ENCODE data around the gene PHAX. TPM values are rescaled to one million over a fixed set of nuclear protein-coding genes. Genes with fewer than 3 reads are reported as not detected.

PHAX gene
- total RNA-seq, 4 donors from 2014 or later = 31.4 to 38.0 (median 36.3) TPM

DNA sequence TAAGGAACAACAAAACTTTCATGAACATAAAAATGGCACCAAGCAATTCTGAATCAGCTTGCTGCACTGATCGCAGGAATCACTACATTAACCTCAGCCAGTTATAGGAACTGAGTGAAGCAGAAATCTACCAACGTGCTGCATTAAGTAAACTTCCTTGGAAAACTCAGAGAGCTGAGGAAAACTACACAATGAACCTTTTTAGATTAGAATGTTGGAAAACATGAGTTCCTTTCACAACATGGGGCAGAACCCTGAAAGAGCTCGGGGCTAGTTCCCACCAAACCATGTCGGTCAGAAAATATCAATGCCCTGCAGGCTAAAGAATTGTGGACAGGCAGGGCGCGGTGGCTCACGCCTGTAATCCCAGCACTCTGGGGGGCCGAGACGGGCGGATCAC, 25.1 kb upstream of the PHAX start:
- no peak overlapping the region for H3K4me3 ChIP-seq (ENCODE audit: low read depth, poor library complexity, severe bottlenecking)
- TF ChIP-seq, protein P1, sequence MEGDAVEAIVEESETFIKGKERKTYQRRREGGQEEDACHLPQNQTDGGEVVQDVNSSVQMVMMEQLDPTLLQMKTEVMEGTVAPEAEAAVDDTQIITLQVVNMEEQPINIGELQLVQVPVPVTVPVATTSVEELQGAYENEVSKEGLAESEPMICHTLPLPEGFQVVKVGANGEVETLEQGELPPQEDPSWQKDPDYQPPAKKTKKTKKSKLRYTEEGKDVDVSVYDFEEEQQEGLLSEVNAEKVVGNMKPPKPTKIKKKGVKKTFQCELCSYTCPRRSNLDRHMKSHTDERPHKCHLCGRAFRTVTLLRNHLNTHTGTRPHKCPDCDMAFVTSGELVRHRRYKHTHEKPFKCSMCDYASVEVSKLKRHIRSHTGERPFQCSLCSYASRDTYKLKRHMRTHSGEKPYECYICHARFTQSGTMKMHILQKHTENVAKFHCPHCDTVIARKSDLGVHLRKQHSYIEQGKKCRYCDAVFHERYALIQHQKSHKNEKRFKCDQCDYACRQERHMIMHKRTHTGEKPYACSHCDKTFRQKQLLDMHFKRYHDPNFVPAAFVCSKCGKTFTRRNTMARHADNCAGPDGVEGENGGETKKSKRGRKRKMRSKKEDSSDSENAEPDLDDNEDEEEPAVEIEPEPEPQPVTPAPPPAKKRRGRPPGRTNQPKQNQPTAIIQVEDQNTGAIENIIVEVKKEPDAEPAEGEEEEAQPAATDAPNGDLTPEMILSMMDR (IDR thresholded peaks at IDR 0.05) = no peak
- no peak for TF ChIP-seq POLR2A (IDR thresholded peaks at IDR 0.05)
- no peak for DNase-seq (ENCODE audit: low spot score in 2 of 2)
- 85 to 86% methylated on average over 10 of the region's 10 CpGs for WGBS, 2 donors
- intact Hi-C loops (cut with DNase I; ENCODE audit: low total_unique reads) = no loop called here

DNA sequence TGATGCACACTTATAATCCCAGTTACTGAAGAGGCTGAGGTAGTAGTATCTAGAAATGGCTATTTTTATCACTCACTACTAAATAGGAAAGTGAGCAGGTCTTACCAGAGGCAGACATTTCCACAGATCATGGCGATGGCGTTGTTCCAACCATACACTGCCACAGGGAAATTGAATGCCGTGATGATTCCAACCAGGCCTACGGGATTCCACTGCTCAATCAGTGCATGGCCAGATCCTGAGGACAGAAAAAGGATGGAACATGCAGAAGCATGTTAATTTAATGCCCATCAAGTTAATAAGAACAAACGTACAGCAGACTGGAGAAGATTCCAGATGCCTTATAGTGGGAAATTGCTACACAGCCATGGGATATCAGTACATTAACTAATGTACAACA, 23.8 kb upstream of the PHAX start:
- intact Hi-C loops (cut with DNase I; ENCODE audit: low total_unique reads) = no loop called here
- DNase-seq (ENCODE audit: low spot score in 2 of 2) = no peak
- WGBS, 2 donors = 67 to 71% methylated on average over 5 of the region's 5 CpGs
- TF ChIP-seq POLR2A (IDR thresholded peaks at IDR 0.05) = no peak
- TF ChIP-seq, protein P1 (IDR thresholded peaks at IDR 0.05) = no peak
- H3K4me3 ChIP-seq (ENCODE audit: low read depth, poor library complexity, severe bottlenecking) = no peak overlapping the region

DNA sequence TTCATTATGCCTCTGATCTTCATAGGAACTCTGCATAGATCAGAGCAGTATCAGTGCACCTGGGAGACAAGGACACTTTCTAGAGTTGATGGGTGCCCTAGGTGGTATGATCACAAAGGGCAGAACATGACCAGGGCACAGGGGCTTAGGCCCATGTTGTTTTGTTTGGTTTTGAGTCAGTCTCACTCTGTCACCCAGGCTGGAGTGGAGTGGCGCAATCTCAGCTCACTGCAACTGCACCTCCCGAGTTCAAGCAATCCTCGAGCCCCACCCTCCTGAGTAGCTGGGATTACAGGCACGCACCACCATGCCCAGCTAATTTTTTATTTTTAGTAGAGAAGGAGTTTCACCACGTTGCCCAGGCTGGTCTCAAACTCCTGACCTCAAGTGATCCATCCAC, 23.3 kb upstream of the PHAX start:
- no peak for TF ChIP-seq POLR2A (IDR thresholded peaks at IDR 0.05)
- TF ChIP-seq, protein P1 (IDR thresholded peaks at IDR 0.05) = no peak
- no peak overlapping the region for H3K4me3 ChIP-seq (ENCODE audit: low read depth, poor library complexity, severe bottlenecking)
- WGBS, 2 donors = 72 to 81% methylated on average over 5 of the region's 5 CpGs
- no peak for DNase-seq (ENCODE audit: low spot score in 2 of 2)
- intact Hi-C loops (cut with DNase I; ENCODE audit: low total_unique reads) = no loop called here

DNA sequence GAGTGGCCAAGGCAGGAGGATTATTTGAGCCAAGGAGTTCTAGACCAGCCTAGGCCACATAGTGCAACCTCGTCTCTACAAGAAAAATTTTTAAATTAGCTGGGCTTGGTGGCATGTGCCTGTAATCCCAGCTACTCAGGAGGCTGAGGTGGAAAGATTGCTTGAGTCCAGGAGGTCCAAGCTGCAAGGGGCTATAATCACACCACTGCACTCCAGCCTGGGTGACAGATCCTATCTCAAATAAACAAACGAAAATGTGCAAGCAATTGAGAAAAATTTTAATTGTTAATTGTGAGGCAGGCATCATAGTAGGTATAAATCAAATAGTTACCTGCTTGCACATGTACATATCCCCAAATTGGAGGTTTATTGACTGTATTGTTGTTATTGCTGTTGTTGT, 21.0 kb upstream of the PHAX start:
- 81 to 92% methylated on average over 2 of the region's 2 CpGs for WGBS, 2 donors
- TF ChIP-seq POLR2A (IDR thresholded peaks at IDR 0.05) = no peak
- H3K4me3 ChIP-seq (ENCODE audit: low read depth, poor library complexity, severe bottlenecking) = no peak overlapping the region
- DNase-seq (ENCODE audit: low spot score in 2 of 2) = no peak
- intact Hi-C loops (cut with DNase I; ENCODE audit: low total_unique reads) = no loop called here

DNA sequence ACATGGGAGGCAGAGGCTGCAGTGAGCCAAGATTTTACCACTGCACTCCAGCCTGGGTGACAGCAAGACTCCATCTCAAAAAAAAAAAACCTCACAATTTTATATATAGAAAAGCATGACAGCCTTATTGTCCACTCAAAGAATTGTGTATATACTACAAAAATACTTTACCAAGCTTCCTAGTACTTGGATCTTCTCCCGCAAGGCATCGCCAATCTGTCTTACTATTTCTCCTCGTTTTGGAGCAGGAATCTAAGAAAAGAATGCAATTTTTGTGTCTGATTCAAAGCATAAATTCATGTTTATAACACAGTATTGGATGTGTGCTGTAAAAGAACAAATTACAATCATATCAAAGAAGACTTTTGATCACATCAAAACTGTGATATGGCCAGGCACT, 17.0 kb upstream of the PHAX start:
- no peak for DNase-seq (ENCODE audit: low spot score in 2 of 2)
- no peak for TF ChIP-seq POLR2A (IDR thresholded peaks at IDR 0.05)
- TF ChIP-seq, protein P1 (IDR thresholded peaks at IDR 0.05) = no peak
- 90 to 95% methylated on average over 3 of the region's 3 CpGs for WGBS, 2 donors
- no peak overlapping the region for H3K4me3 ChIP-seq (ENCODE audit: low read depth, poor library complexity, severe bottlenecking)
- intact Hi-C loops (cut with DNase I; ENCODE audit: low total_unique reads) = no loop called here

DNA sequence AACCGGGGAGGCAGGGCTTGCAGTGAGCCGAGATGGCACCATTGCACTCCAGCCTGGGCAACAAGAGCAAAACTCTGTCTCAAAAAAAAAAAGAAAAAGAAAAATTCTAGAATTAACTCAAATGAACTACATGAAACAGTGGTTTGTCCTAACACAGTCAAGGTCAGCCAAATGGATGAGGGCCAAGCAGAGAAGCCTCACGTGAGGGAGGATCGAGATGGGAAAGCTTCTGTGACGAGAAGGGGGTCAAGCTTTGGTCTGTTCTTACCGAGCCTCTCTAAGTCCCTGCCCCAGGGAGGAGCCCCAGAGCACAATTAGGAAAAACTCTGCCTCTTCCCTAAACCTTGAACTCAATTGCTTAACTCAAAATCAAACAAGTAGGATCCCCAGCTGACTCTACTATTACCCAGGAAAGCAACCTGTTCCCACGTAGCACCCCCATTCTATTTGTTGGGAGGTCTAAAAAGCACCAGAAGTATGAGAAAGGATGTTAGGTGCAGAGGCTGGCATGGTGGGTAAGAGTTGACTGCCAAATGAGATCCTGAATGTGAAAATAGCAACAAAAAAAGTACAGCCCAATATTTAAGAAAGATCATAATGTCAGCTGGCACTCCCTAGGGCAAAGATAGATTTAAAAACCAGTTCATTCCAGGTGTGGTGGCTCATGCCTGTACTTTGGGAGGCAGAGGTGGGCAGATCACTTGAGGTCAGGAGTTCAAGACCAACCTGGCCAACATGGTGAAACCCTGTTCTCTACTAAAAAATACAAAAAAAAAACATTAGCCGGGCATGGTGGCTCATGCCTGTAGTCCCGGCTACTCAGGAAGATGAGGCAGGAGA, 13.0 kb upstream of the PHAX start:
- intact Hi-C loops (cut with DNase I; ENCODE audit: low total_unique reads) = no loop called here
- TF ChIP-seq, protein P1 (IDR thresholded peaks at IDR 0.05) = no peak
- TF ChIP-seq POLR2A (IDR thresholded peaks at IDR 0.05) = no peak
- no peak overlapping the region for H3K4me3 ChIP-seq (ENCODE audit: low read depth, poor library complexity, severe bottlenecking)
- WGBS, 2 donors = 84 to 85% methylated on average over 9 of the region's 9 CpGs
- no peak for DNase-seq (ENCODE audit: low spot score in 2 of 2)
